Activated naive CD4-positive, alpha-beta T cell treated with anti-CD3 and anti-CD28 coated beads, Interleukin-2, amount 50 U/mL, for 16 hours (primary cell): ENCODE measurements around the gene LPCAT2.

Experiments used
- DNase-seq: peaks from one replicate; pipeline ENCODE4 v3.0.0-alpha.2; 2020

LPCAT2 gene

GRCh38 chr16:55503726-55504550 is 4.9 kb upstream of the LPCAT2 start:
- no peak for DNase-seq

GRCh38 chr16:55505333-55506015 is 3.4 kb upstream of the LPCAT2 start:
- DNase-seq, result no peak

GRCh38 chr16:55506083-55506482 is 2.8 kb upstream of the LPCAT2 start:
- no peak for DNase-seq

GRCh38 chr16:55506708-55507107 is 2.2 kb upstream of the LPCAT2 start:
- no peak for DNase-seq

GRCh38 chr16:55508271-55508921 is 476 bp upstream of the LPCAT2 start:
- DNase-seq, result no peak

GRCh38 chr16:55510185-55510805 is 1.4 kb downstream of the LPCAT2 start:
- no peak for DNase-seq

- no peak for DNase-seq
Observed at GRCh38 chr16:55512941-55513340, 4.1 kb downstream of the LPCAT2 start.

- no peak for DNase-seq
Observed at GRCh38 chr16:55513616-55514015, 4.7 kb downstream of the LPCAT2 start.

GRCh38 chr16:55515111-55515510 is 6.2 kb downstream of the LPCAT2 start:
- no peak for DNase-seq

GRCh38 chr16:55521792-55522191 is 12.9 kb downstream of the LPCAT2 start:
- DNase-seq, result no peak

GRCh38 chr16:55526441-55526840 is 17.6 kb downstream of the LPCAT2 start:
- no peak for DNase-seq

- no peak for DNase-seq
Observed at GRCh38 chr16:55527885-55528284, 19.0 kb downstream of the LPCAT2 start.

GRCh38 chr16:55529018-55529417 is 20.1 kb downstream of the LPCAT2 start:
- no peak for DNase-seq

GRCh38 chr16:55530316-55530856 is 21.5 kb downstream of the LPCAT2 start:
- no peak for DNase-seq

- no peak for DNase-seq
Observed at GRCh38 chr16:55532227-55532626, 23.4 kb downstream of the LPCAT2 start.

GRCh38 chr16:55534756-55535155 is 25.9 kb downstream of the LPCAT2 start:
- DNase-seq, result no peak

GRCh38 chr16:55539049-55539448 is 30.2 kb downstream of the LPCAT2 start:
- no peak for DNase-seq

GRCh38 chr16:55539488-55539887 is 30.6 kb downstream of the LPCAT2 start:
- DNase-seq, result no peak

- no peak for DNase-seq
Observed at GRCh38 chr16:55540221-55540620, 31.3 kb downstream of the LPCAT2 start.

- DNase-seq, result no peak
Observed at GRCh38 chr16:55542459-55543082, 33.7 kb downstream of the LPCAT2 start.

- no peak for DNase-seq
Observed at GRCh38 chr16:55543472-55543871, 34.6 kb downstream of the LPCAT2 start.

- no peak for DNase-seq
Observed at GRCh38 chr16:55552621-55553020, 43.7 kb downstream of the LPCAT2 start.

- DNase-seq, result no peak
Observed at GRCh38 chr16:55555436-55555835, 46.6 kb downstream of the LPCAT2 start.
